Activated naive CD4-positive, alpha-beta T cell treated with anti-CD3 and anti-CD28 coated beads for 36 hours (primary cell): Measurements from ENCODE around the gene HRH3. TPM values are rescaled to one million over a fixed set of nuclear protein-coding genes. Genes with fewer than 3 reads are reported as not detected.

Experiments used
- CTCF ChIA-PET: fragments of 350-600 bp; sonication (Branson Sonifier 250); formaldehyde crosslinking; loops from one replicate; lab custom pipeline; 2021; ENCODE audit warnings: antibody characterized with exemption; lab: Charles Lee
- DNase-seq: peaks from one replicate; pipeline ENCODE4 v3.0.0-alpha.2; 2020
- H3K27ac Mint-ChIP-seq: one replicate; pipeline ENCODE4 v1.8.0; 2021; ENCODE audit warnings: mild to moderate bottlenecking, mixed read lengths
- H3K27me3 Mint-ChIP-seq: one replicate; pipeline ENCODE4 v1.8.0; 2021; ENCODE audit warnings: low read depth, mixed read lengths
- H3K36me3 Mint-ChIP-seq: one replicate; pipeline ENCODE4 v1.8.0; 2021; ENCODE audit warnings: low read depth, mixed read lengths
- H3K4me1 Mint-ChIP-seq: one replicate; pipeline ENCODE4 v1.8.0; 2021; ENCODE audit warnings: low read depth, mixed read lengths
- H3K4me3 Mint-ChIP-seq: one replicate; pipeline ENCODE4 v1.8.0; 2021; ENCODE audit warnings: mild to moderate bottlenecking, moderate library complexity, mixed read lengths
- H3K9me3 Mint-ChIP-seq: one replicate; pipeline ENCODE4 v1.8.0; 2021; ENCODE audit warnings: mixed read lengths
- intact Hi-C: fragments of 100-400 bp; cut with micrococcal nuclease; formaldehyde crosslinking; loops from one replicate; pipeline ENCODE4 v1.15.1; 2023
- total RNA-seq, 2 experiments: library from RNA; stranded (reverse); gene quantifications; one replicate each; pipeline ENCODE4 v1.2.3, GENCODE V29; 2021

HRH3 gene
- not detected for total RNA-seq

DNA sequence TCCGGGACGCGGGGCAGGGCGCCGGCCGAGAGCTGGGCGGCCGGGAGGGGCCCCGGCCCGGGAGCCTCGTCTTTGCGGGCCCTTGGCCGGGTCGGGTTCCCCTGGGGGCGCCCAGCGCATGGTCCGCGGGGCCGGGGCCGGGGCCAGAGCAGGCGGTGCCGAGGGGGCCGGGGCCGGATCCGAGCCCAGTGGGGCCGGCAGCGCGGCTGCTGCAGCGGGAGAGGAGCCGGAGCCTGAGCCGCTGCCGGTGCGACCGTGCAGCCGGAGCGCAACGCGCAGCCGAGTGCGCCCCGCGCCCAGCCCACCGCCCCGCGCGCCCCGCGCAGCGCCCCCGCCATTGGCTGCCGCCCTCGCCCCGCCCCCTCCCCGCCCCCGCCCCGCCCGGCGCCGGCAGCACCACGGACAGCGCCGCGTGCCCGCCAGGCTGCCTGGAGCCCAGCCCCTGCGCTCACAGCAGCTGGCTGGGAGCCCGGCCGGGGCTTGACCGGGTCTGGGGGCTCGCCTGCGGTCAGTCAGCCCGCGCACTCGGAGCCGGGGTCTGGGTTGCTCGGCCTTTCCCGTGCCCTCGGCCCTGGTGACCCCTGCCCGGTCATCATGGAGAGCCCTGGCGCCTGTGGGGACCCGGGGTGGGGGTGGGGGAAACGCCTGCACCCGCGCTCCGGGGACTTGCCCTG is at the start of gene HRH3:
Gene HRH3, minus strand, starts transcription at position 287 of the 674 bp plus-strand sequence. CDS start 308 bp downstream, outside the sequence.
- intact Hi-C loops = no loop called here
- Mint-ChIP-seq H3K36me3 (no peaks in the 10 kb centered on the region), H3K4me1 (peaks cover 2% of the 10 kb centered on the region), H3K9me3 (no peaks in the 10 kb centered on the region), H3K27ac (no peak within 1 kb of the TSS), H3K27me3 (peaks cover 49% of the 10 kb centered on the region), H3K4me3 (peak within 1 kb of the TSS; percentile 9)
- peak; percentile 31 for DNase-seq
- CTCF ChIA-PET = no interaction called here

DNA sequence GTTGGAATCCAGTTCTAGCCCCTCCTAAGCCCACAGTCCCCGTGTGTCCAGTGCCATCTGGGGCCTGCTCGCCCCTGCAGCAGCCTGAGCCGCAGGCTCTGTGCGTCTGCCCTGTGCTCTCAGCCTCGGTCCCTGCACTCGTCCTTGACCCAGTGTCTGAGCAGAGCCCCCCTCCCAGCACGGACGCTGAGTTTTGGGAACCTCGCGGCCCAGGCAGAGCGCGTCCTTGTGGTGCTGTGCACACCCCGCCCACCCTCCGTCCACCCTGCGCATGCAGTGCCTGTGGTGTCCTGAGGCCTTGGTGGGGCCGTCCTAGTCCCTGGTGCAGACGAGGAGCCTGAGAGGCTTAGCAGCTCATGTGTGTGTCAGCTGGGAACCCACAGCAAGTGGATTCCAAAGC is 49.8 kb upstream of the HRH3 start:
- Mint-ChIP-seq H3K36me3 (peaks cover 6% of the 10 kb centered on the region), H3K27me3 (no peaks in the 10 kb centered on the region), H3K27ac (no peak overlapping the region), H3K9me3 (peaks cover 2% of the 10 kb centered on the region), H3K4me3 (no peak overlapping the region), H3K4me1 (no peaks in the 10 kb centered on the region)
- CTCF ChIA-PET = no interaction called here
- intact Hi-C loops = no loop called here
- no peak for DNase-seq

DNA sequence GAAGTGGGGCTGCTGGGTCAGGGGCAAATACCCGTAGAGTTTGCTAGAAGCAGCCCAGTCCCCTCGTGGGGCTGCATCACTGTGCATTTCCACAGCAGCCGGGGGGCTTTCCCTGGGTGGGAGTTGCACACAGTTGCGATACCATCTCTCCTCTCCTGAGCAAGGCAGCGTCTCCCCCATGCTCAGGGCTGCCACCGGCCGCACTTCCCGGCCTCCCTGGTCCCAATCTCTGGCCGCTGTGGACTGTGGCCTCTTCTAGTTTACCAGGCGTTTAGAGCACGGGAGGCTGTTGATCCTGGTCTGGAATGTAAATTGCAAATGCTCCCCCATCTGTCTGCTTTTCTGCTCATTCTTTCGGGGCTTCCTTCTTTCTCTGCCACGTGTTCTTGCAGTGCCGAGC is 49.3 kb upstream of the HRH3 start:
- no peak overlapping the region for H3K27ac Mint-ChIP-seq
- H3K4me3 Mint-ChIP-seq = no peak overlapping the region
- no peaks in the 10 kb centered on the region for H3K4me1 Mint-ChIP-seq
- H3K36me3 Mint-ChIP-seq = peaks cover 9% of the 10 kb centered on the region
- H3K27me3 Mint-ChIP-seq = no peaks in the 10 kb centered on the region
- DNase-seq = no peak
- CTCF ChIA-PET = interaction anchor here (0.6 kb wide), 1 partner anchor 14 kb away, joined by 3 read pairs; no protein-coding TSS in a partner anchor
- peaks cover 2% of the 10 kb centered on the region for H3K9me3 Mint-ChIP-seq
- intact Hi-C loops = no loop called here

DNA sequence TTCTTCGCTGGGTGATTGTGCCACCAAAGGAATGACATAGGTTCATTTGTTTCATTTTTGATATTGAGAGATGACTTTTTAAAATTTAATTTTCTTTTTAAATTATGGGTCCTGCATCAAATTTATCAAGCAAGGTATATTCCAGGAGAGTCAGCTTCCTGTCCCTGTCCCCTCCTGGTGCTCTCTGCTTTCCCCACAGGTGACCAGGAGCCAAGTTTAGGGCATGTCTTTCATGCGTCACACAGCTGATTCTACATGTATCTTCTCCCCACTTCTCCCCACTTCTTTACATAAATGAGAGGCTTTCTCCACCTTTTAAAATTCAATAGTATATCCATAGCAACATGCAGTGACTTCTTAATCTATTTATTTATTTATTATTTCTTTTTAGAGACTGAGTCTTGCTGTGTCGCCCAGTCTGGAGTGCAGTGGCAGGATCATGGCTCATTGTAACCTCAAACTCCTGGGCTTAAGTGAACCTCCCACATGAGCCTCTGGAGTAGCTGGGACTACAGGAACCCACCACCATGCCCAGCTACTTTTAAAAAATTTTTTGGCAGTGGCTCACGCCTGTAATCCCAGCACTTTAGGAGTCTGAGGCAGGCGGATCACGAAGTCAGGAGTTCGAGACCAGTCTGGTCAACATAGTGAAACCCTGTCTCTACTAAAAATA is 48.3 kb upstream of the HRH3 start:
- DNase-seq = no peak
- CTCF ChIA-PET = no interaction called here
- Mint-ChIP-seq H3K27ac (no peak overlapping the region), H3K9me3 (peaks cover 2% of the 10 kb centered on the region), H3K27me3 (no peaks in the 10 kb centered on the region), H3K36me3 (peaks cover 9% of the 10 kb centered on the region), H3K4me1 (no peaks in the 10 kb centered on the region), H3K4me3 (no peak overlapping the region)
- intact Hi-C loops = no loop called here

DNA sequence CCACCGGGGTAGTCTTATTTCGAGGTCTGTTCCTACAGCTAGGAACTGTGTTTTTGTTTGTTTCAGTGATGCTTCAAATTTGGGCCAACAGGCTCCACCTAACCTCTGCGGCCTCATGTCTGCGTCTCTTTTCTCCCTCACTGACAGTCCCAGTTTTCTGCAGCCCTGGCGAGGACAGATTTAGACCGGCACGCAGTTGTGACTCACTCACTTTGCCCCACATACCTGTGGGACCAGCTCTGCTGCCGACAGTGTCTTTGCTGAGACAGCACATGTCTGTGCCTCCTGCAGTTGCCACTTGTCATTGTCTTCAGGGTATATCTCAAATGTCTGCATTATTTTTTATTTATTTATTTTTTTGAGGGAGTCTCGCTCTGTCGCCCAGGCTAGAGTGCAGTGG is 47.5 kb upstream of the HRH3 start:
- Mint-ChIP-seq H3K9me3 (peaks cover 2% of the 10 kb centered on the region), H3K4me3 (no peak overlapping the region), H3K27ac (no peak overlapping the region), H3K27me3 (no peaks in the 10 kb centered on the region), H3K36me3 (peaks cover 9% of the 10 kb centered on the region), H3K4me1 (no peaks in the 10 kb centered on the region)
- intact Hi-C loops = no loop called here
- CTCF ChIA-PET = no interaction called here
- no peak for DNase-seq

DNA sequence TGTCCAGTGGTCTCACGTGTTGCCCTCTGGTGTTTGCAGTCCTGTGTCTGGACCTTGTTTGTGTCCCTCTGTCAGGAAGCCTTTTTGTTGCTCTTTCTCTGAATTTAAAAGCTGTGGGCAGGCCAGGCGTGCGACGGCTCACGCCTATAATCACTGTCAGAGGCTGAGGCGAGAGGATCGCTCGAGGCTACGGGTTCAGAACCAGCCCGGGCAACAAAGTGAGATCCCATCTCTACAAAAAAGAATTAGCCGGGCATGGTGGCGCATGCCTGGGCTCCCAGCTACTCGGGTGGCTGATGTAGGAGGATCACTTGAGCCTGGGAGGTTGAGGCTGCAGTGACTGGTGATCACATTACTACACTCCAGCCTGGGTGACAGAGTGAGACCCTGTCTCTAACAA is 46.8 kb upstream of the HRH3 start:
- DNase-seq = no peak
- H3K27ac Mint-ChIP-seq = no peak overlapping the region
- CTCF ChIA-PET = no interaction called here
- H3K4me1 Mint-ChIP-seq = no peaks in the 10 kb centered on the region
- H3K9me3 Mint-ChIP-seq = peaks cover 2% of the 10 kb centered on the region
- intact Hi-C loops = no loop called here
- no peak overlapping the region for H3K4me3 Mint-ChIP-seq
- H3K27me3 Mint-ChIP-seq = no peaks in the 10 kb centered on the region
- H3K36me3 Mint-ChIP-seq = peaks cover 9% of the 10 kb centered on the region

DNA sequence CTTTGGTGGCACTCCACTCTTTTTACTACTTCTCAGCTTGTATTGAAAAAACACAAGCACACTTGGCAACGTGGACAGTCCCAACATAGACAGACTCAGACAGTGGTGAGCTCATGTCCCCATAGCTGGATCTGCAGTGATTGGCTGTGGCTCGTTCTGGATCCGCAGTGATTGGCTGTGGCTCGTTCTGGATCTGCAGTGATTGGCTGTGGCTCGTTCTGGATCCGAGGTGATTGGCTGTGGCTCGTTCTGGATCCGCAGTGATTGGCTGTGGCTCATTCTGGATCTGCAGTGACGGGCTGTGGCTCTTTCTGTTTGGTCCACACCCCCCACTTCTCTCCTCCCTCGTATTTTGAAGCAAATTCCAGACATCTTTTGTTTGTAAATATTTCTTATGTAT is 46.3 kb upstream of the HRH3 start:
- Mint-ChIP-seq H3K36me3 (peaks cover 9% of the 10 kb centered on the region), H3K9me3 (peaks cover 2% of the 10 kb centered on the region), H3K27ac (no peak overlapping the region), H3K27me3 (no peaks in the 10 kb centered on the region), H3K4me3 (no peak overlapping the region), H3K4me1 (no peaks in the 10 kb centered on the region)
- CTCF ChIA-PET = no interaction called here
- no peak for DNase-seq
- intact Hi-C loops = no loop called here

DNA sequence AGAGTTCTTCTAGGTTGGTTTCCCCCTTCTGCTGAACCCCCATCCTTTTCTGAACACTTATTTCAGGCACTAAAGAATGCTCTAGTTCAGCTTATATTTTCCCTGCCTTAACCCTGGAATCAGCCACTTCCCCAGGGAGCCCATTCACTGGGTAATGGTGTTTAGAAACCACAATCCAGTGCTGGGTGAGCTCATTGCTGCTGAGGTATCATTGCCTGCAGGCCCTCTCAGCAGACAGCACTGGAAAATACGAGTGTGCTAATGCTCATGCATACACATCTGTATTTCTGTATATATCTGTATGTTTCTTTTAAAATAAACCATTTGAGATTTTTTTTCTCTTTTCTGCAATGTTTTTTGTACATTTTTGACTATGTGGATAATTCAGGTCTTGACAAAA is 45.3 kb upstream of the HRH3 start:
- intact Hi-C loops = no loop called here
- Mint-ChIP-seq H3K27ac (no peak overlapping the region), H3K27me3 (no peaks in the 10 kb centered on the region), H3K9me3 (peaks cover 2% of the 10 kb centered on the region), H3K36me3 (peaks cover 9% of the 10 kb centered on the region), H3K4me1 (no peaks in the 10 kb centered on the region), H3K4me3 (no peak overlapping the region)
- CTCF ChIA-PET = interaction anchor here (0.6 kb wide), 1 partner anchor 400 kb away, joined by 3 read pairs; no protein-coding TSS in a partner anchor
- DNase-seq = no peak

DNA sequence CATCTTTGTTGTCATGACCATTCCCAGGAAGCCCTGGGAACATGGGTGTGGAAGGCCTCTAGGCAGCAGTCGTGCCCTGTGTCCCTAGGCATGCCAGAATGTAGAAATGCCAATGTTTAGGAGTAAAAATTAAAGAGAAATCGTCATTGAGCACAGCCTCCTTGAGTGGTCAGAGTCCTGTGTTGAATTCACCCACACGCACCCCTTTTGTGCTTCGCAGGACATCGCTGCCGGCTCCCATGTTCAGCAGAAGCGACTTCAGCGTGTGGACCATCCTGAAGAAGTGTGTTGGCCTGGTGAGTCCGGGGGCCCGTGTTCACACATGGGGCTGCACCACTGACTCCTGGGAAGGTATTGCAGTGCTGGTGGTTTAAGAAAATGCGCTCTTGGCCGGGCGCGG is 43.3 kb upstream of the HRH3 start:
- no peak for DNase-seq
- H3K27ac Mint-ChIP-seq = no peak overlapping the region
- intact Hi-C loops = no loop called here

DNA sequence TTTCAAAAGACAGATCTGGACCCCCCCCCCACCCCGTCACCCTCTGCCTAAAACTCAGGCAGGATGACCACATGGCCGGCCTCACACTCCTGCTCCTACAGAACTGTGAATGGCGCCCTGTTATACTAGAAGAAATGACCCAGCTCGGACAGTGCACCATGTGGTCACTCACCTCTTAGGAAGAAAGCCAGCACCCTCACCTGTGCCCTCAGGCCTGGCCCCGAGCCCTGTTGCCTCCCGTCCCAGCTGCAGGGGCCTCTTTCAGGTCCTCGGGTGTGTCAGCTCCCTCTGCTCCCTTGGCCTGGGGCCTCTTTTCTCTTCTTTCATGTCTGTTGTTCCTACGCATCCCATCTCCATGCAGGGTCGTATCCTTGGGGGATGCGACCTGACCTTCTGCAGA is 42.0 kb upstream of the HRH3 start:
- DNase-seq = no peak
- peaks cover 2% of the 10 kb centered on the region for H3K9me3 Mint-ChIP-seq
- H3K27me3 Mint-ChIP-seq = no peaks in the 10 kb centered on the region
- no peak overlapping the region for H3K4me3 Mint-ChIP-seq
- CTCF ChIA-PET = interaction anchor here (0.6 kb wide), 1 partner anchor 251 kb away, joined by 4 read pairs; no protein-coding TSS in a partner anchor
- intact Hi-C loops = no loop called here
- no peak overlapping the region for H3K27ac Mint-ChIP-seq
- peaks cover 9% of the 10 kb centered on the region for H3K36me3 Mint-ChIP-seq
- H3K4me1 Mint-ChIP-seq = no peaks in the 10 kb centered on the region

More for the DNA sequence above, 43.3 kb upstream of the HRH3 start:
- peaks cover 9% of the 10 kb centered on the region for H3K36me3 Mint-ChIP-seq
- H3K9me3 Mint-ChIP-seq = peaks cover 2% of the 10 kb centered on the region
- CTCF ChIA-PET = no interaction called here
- no peaks in the 10 kb centered on the region for H3K4me1 Mint-ChIP-seq
- H3K27me3 Mint-ChIP-seq = no peaks in the 10 kb centered on the region
- no peak overlapping the region for H3K4me3 Mint-ChIP-seq

DNA sequence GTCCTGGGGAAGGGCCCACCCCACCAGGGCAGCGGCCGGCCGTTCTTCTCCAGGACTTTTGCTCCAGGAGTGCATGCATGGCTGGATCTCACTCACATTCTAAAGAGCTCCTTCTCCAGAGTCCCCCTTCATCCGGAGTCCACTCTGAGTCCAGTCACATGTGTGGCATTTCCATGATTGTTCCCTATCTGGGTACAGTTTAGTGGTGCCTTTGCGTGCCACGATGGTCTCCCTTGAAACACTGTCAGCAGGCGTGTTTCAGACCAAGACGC is 39.2 kb upstream of the HRH3 start:
- CTCF ChIA-PET = no interaction called here
- no peaks in the 10 kb centered on the region for H3K4me1 Mint-ChIP-seq
- no peak overlapping the region for H3K4me3 Mint-ChIP-seq
- H3K36me3 Mint-ChIP-seq = no peaks in the 10 kb centered on the region
- H3K27me3 Mint-ChIP-seq = no peaks in the 10 kb centered on the region
- H3K9me3 Mint-ChIP-seq = no peaks in the 10 kb centered on the region
- no peak for DNase-seq
- H3K27ac Mint-ChIP-seq = no peak overlapping the region
- intact Hi-C loops = no loop called here

DNA sequence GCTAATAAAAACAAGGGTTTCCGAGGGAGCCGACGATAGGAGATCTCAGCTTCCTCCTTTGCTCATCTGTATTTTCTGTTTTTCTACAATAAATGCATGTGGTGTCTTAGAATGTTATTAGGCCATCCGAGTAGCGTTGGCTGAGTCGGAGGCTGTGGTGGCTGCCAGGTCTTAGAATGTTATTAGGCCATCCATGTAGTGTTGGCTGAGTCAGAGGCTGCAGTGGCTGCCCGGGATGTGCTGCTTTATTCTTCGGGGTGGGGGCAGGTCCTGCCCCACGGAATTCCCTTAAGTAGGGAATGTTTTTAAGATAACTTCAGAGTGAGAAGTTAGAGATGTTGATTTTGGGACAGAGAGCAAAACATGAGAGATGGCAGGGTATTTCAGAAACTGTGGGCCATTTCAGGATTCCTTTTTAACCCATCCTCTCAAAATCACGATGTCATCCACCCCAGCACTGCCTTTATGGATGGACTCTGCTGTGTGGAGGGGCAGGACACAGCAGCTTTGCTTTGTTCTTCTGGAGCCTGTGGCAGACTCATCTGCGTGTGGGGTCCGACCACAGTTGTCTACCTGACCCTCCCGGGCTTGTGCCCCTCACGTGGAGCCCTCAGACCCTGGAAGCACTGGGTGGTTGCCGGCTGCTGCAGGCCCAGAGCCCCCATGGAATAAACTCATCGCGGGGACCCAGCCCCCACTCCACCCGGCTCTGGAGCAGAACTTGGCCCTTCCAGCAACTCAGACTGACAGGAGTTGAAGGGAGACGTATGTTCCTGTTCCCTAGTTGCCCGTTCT is 38.6 kb upstream of the HRH3 start:
- no peak for DNase-seq
- no peaks in the 10 kb centered on the region for H3K9me3 Mint-ChIP-seq
- intact Hi-C loops = no loop called here
- no peak overlapping the region for H3K27ac Mint-ChIP-seq
- no peak overlapping the region for H3K4me3 Mint-ChIP-seq
- CTCF ChIA-PET = no interaction called here
- no peaks in the 10 kb centered on the region for H3K36me3 Mint-ChIP-seq
- H3K4me1 Mint-ChIP-seq = no peaks in the 10 kb centered on the region
- H3K27me3 Mint-ChIP-seq = no peaks in the 10 kb centered on the region
